ENCODE results near the gene GPC6. TPM values are rescaled to one million over a fixed set of nuclear protein-coding genes. Genes with fewer than 3 reads are reported as not detected.

Gene GPC6
- total RNA-seq, 2 donors from 2014 or later: 1.6 to 4.0 TPM

- Histone ChIP-seq H3K36me3 (replicated peaks in 1 of 2; ENCODE audit: insufficient read depth in 1 of 2, low read depth in 2 of 2) (no peaks in the 10 kb centered on the region), H3K9me3 (no peaks in the 10 kb centered on the region), H3K27me3 (no peaks in the 10 kb centered on the region), H3K27ac (no peak overlapping the region), H3K4me1 (no peaks in the 10 kb centered on the region), H3K4me3 (no peak overlapping the region)
- no peak for ATAC-seq
- TF ChIP-seq, protein P1, sequence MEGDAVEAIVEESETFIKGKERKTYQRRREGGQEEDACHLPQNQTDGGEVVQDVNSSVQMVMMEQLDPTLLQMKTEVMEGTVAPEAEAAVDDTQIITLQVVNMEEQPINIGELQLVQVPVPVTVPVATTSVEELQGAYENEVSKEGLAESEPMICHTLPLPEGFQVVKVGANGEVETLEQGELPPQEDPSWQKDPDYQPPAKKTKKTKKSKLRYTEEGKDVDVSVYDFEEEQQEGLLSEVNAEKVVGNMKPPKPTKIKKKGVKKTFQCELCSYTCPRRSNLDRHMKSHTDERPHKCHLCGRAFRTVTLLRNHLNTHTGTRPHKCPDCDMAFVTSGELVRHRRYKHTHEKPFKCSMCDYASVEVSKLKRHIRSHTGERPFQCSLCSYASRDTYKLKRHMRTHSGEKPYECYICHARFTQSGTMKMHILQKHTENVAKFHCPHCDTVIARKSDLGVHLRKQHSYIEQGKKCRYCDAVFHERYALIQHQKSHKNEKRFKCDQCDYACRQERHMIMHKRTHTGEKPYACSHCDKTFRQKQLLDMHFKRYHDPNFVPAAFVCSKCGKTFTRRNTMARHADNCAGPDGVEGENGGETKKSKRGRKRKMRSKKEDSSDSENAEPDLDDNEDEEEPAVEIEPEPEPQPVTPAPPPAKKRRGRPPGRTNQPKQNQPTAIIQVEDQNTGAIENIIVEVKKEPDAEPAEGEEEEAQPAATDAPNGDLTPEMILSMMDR (IDR thresholded peaks at IDR 0.05): no peak
- TF ChIP-seq POLR2A (IDR thresholded peaks at IDR 0.05): no peak
- intact Hi-C loops (cut with DNase I): no loop called here
- DNase-seq: no peak
Observed at GRCh38 chr13:93368718-93369117, 142.1 kb downstream of the GPC6 start.

GRCh38 chr13:93372856-93373255, 146.2 kb downstream of the GPC6 start:
- H3K4me3 ChIP-seq: no peak overlapping the region

DNA sequence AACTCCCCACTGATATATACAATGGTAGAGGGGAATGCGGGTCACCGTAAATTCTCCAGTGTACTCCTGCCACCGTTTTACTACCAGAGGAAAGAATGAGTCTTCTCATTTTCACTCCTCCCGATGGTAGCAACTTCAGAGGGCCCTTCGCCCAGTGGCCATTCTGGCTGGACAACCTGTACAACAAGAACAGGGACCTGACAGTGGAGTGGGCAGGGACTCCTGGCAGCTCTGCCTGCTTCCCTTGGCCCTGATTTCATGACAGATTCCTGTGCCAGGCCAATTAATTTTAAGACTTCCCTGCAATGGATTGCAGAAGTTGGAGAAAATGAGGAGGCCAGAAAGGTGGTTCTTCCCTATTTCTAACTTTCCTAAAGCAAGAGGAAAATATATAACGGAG, 148.9 kb downstream of the GPC6 start:
- Histone ChIP-seq H3K4me3 (no peak overlapping the region), H3K36me3 (replicated peaks in 1 of 2; ENCODE audit: insufficient read depth in 1 of 2, low read depth in 2 of 2) (no peaks in the 10 kb centered on the region), H3K9me3 (no peaks in the 10 kb centered on the region), H3K27me3 (no peaks in the 10 kb centered on the region), H3K27ac (no peak overlapping the region), H3K4me1 (no peaks in the 10 kb centered on the region)
- TF ChIP-seq, protein P1 (IDR thresholded peaks at IDR 0.05): no peak
- ATAC-seq: no peak
- intact Hi-C loops (cut with DNase I): no loop called here
- WGBS, 2 donors: 71 to 80% methylated on average over 6 of the region's 6 CpGs
- DNase-seq: no peak

More at GRCh38 chr13:93372856-93373255, 146.2 kb downstream of the GPC6 start:
- Histone ChIP-seq H3K27me3 (no peaks in the 10 kb centered on the region), H3K36me3 (replicated peaks in 1 of 2; ENCODE audit: insufficient read depth in 1 of 2, low read depth in 2 of 2) (no peaks in the 10 kb centered on the region), H3K4me1 (no peaks in the 10 kb centered on the region), H3K9me3 (no peaks in the 10 kb centered on the region), H3K27ac (no peak overlapping the region)
- ATAC-seq: no peak
- DNase-seq: no peak
- intact Hi-C loops (cut with DNase I): no loop called here
- no peak for TF ChIP-seq POLR2A (IDR thresholded peaks at IDR 0.05)
- TF ChIP-seq, protein P1 (IDR thresholded peaks at IDR 0.05): no peak
- WGBS, 2 donors: 60 to 64% methylated on average over 3 of the region's 3 CpGs

GRCh38 chr13:93377196-93377595, 150.6 kb downstream of the GPC6 start:
- no peak for DNase-seq
- WGBS, 2 donors: 52 to 56% methylated on average over 5 of the region's 5 CpGs
- Histone ChIP-seq H3K9me3 (no peaks in the 10 kb centered on the region), H3K27ac (no peak overlapping the region), H3K4me1 (no peaks in the 10 kb centered on the region), H3K36me3 (replicated peaks in 1 of 2; ENCODE audit: insufficient read depth in 1 of 2, low read depth in 2 of 2) (no peaks in the 10 kb centered on the region), H3K27me3 (no peaks in the 10 kb centered on the region), H3K4me3 (no peak overlapping the region)
- intact Hi-C loops (cut with DNase I): no loop called here
- TF ChIP-seq POLR2A (IDR thresholded peaks at IDR 0.05): no peak
- TF ChIP-seq, protein P1 (IDR thresholded peaks at IDR 0.05): no peak
- ATAC-seq: no peak

- Histone ChIP-seq H3K4me1 (no peaks in the 10 kb centered on the region), H3K4me3 (no peak overlapping the region), H3K9me3 (no peaks in the 10 kb centered on the region), H3K36me3 (replicated peaks in 1 of 2; ENCODE audit: insufficient read depth in 1 of 2, low read depth in 2 of 2) (no peaks in the 10 kb centered on the region), H3K27ac (no peak overlapping the region), H3K27me3 (no peaks in the 10 kb centered on the region)
- WGBS, 2 donors: 73 to 87% methylated on average over 2 of the region's 2 CpGs
- ATAC-seq: no peak
- TF ChIP-seq POLR2A (IDR thresholded peaks at IDR 0.05): no peak
- TF ChIP-seq, protein P1 (IDR thresholded peaks at IDR 0.05): no peak
- no peak for DNase-seq
- intact Hi-C loops (cut with DNase I): no loop called here
Observed at GRCh38 chr13:93378184-93378583, 151.6 kb downstream of the GPC6 start.
